ENCODE results near the gene ART3.

Gene ART3

GRCh38 chr4:76160355-76160754 lies 85.8 kb downstream of the ART3 start:
- no peak for TF ChIP-seq POLR2AphosphoS5 (IDR thresholded peaks at IDR 0.05; ENCODE audit: low read depth)
- Histone ChIP-seq H3K27ac (replicated peaks) (no peak overlapping the region), H3K4me3 (replicated peaks; ENCODE audit: insufficient read depth, low read length) (no peak overlapping the region), H3K27me3 (ENCODE audit: insufficient read depth, poor library complexity, severe bottlenecking) (no peaks in the 10 kb centered on the region)
- DNase-seq (ENCODE audit: low read depth in 1 of 2, low spot score in 1 of 2) = no peak

Data from HL-60 (cell line).